OCI-LY1 (cell line): ENCODE results near the gene RASGEF1B.

Source experiments
- EZH2 ChIP-seq: fragments of 200-600 bp; sonication (generic), shearing (Covaris generic); IDR thresholded peaks from 2 replicates; pipeline ENCODE4 v1.8.0; 2017; ENCODE audit warnings: borderline replicate concordance, mixed run types, mild to moderate bottlenecking, antibody characterized with exemption, low read length, moderate library complexity, mixed read lengths
- TF ChIP-seq, protein P1 (sequence below): fragments of 200-600 bp; sonication (generic), shearing (Covaris generic); IDR thresholded peaks from 2 replicates; pipeline ENCODE4 v1.5.1; 2017; ENCODE audit warnings: mild to moderate bottlenecking, antibody characterized with exemption, low read length, moderate library complexity, mixed read lengths

DNA sequence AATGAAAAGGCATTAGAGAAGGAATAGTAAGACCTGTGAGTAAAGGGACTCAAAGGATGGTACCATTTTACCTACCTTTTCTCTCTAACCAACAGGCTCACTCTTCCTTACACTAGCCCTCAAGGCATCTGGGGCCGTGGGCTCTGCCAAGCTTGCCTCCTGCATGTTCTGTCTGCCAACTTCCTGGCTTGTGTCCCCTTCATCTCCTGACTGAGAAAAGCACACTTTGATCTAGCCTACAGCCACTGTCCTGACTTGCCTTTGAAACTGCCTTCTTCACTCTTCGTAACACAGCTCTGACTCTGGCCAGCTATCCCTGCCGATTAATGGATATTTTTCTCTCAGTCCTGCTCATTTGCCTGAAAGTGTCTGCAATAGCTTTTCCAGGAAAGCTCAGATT is 76.5 kb downstream of the RASGEF1B start:
- TF ChIP-seq, protein P1, sequence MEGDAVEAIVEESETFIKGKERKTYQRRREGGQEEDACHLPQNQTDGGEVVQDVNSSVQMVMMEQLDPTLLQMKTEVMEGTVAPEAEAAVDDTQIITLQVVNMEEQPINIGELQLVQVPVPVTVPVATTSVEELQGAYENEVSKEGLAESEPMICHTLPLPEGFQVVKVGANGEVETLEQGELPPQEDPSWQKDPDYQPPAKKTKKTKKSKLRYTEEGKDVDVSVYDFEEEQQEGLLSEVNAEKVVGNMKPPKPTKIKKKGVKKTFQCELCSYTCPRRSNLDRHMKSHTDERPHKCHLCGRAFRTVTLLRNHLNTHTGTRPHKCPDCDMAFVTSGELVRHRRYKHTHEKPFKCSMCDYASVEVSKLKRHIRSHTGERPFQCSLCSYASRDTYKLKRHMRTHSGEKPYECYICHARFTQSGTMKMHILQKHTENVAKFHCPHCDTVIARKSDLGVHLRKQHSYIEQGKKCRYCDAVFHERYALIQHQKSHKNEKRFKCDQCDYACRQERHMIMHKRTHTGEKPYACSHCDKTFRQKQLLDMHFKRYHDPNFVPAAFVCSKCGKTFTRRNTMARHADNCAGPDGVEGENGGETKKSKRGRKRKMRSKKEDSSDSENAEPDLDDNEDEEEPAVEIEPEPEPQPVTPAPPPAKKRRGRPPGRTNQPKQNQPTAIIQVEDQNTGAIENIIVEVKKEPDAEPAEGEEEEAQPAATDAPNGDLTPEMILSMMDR = no peak
- no peak for TF ChIP-seq EZH2
